ENCODE data around the gene RAP2A.

The RAP2A gene

GRCh38 chr13:97413694-97414093, 20.3 kb upstream of the RAP2A start:
- Histone ChIP-seq H3K27ac (replicated peaks) (no peak overlapping the region), H3K27me3 (ENCODE audit: insufficient read depth, poor library complexity, severe bottlenecking) (no peaks in the 10 kb centered on the region), H3K4me3 (replicated peaks; ENCODE audit: insufficient read depth, low read length) (no peak overlapping the region)
- TF ChIP-seq GABPA (IDR thresholded peaks at IDR 0.05; ENCODE audit: low read depth) = no peak
- TF ChIP-seq, protein P1, sequence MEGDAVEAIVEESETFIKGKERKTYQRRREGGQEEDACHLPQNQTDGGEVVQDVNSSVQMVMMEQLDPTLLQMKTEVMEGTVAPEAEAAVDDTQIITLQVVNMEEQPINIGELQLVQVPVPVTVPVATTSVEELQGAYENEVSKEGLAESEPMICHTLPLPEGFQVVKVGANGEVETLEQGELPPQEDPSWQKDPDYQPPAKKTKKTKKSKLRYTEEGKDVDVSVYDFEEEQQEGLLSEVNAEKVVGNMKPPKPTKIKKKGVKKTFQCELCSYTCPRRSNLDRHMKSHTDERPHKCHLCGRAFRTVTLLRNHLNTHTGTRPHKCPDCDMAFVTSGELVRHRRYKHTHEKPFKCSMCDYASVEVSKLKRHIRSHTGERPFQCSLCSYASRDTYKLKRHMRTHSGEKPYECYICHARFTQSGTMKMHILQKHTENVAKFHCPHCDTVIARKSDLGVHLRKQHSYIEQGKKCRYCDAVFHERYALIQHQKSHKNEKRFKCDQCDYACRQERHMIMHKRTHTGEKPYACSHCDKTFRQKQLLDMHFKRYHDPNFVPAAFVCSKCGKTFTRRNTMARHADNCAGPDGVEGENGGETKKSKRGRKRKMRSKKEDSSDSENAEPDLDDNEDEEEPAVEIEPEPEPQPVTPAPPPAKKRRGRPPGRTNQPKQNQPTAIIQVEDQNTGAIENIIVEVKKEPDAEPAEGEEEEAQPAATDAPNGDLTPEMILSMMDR (IDR thresholded peaks at IDR 0.05; ENCODE audit: insufficient read depth, low read length) = no peak
- no peak for TF ChIP-seq POLR2AphosphoS5 (IDR thresholded peaks at IDR 0.05; ENCODE audit: low read depth)
- TF ChIP-seq, protein P2, sequence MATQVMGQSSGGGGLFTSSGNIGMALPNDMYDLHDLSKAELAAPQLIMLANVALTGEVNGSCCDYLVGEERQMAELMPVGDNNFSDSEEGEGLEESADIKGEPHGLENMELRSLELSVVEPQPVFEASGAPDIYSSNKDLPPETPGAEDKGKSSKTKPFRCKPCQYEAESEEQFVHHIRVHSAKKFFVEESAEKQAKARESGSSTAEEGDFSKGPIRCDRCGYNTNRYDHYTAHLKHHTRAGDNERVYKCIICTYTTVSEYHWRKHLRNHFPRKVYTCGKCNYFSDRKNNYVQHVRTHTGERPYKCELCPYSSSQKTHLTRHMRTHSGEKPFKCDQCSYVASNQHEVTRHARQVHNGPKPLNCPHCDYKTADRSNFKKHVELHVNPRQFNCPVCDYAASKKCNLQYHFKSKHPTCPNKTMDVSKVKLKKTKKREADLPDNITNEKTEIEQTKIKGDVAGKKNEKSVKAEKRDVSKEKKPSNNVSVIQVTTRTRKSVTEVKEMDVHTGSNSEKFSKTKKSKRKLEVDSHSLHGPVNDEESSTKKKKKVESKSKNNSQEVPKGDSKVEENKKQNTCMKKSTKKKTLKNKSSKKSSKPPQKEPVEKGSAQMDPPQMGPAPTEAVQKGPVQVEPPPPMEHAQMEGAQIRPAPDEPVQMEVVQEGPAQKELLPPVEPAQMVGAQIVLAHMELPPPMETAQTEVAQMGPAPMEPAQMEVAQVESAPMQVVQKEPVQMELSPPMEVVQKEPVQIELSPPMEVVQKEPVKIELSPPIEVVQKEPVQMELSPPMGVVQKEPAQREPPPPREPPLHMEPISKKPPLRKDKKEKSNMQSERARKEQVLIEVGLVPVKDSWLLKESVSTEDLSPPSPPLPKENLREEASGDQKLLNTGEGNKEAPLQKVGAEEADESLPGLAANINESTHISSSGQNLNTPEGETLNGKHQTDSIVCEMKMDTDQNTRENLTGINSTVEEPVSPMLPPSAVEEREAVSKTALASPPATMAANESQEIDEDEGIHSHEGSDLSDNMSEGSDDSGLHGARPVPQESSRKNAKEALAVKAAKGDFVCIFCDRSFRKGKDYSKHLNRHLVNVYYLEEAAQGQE (IDR thresholded peaks at IDR 0.05; ENCODE audit: insufficient replicate concordance, low read depth) = no peak
- TF ChIP-seq SPI1 (IDR thresholded peaks at IDR 0.05; ENCODE audit: borderline replicate concordance, low read depth) = no peak
- no peak for DNase-seq (ENCODE audit: low read depth in 1 of 2, low spot score in 1 of 2)

DNA sequence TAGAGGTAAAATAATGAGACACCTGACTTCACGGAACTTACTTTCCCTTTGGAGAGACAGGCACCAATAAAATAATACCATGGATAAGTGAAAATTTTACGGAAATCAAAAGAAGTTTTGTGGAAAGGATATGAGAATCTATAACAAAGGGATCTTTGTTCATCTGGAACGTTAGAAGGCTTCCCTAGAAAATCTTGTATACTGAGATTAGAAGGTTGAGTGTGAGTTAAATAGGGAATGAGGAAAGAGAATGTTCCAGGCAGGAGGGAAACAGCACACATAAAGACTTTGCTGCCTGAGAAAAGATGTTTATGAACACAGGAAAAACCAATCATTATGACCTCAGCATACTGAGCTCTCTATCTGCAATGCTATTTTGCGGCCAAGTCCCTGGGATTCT, 19.6 kb upstream of the RAP2A start:
- DNase-seq (ENCODE audit: low read depth in 1 of 2, low spot score in 1 of 2) = no peak

GRCh38 chr13:97417698-97418097, 16.3 kb upstream of the RAP2A start:
- no peak overlapping the region for H3K27ac ChIP-seq (replicated peaks)
- no peak overlapping the region for H3K4me3 ChIP-seq (replicated peaks; ENCODE audit: insufficient read depth, low read length)
- TF ChIP-seq GABPA (IDR thresholded peaks at IDR 0.05; ENCODE audit: low read depth) = no peak
- TF ChIP-seq, protein P2 (IDR thresholded peaks at IDR 0.05; ENCODE audit: insufficient replicate concordance, low read depth) = no peak
- TF ChIP-seq, protein P1 (IDR thresholded peaks at IDR 0.05; ENCODE audit: insufficient read depth, low read length) = no peak
- TF ChIP-seq POLR2AphosphoS5 (IDR thresholded peaks at IDR 0.05; ENCODE audit: low read depth) = no peak
- no peak for TF ChIP-seq SPI1 (IDR thresholded peaks at IDR 0.05; ENCODE audit: borderline replicate concordance, low read depth)
- no peaks in the 10 kb centered on the region for H3K27me3 ChIP-seq (ENCODE audit: insufficient read depth, poor library complexity, severe bottlenecking)
- no peak for DNase-seq (ENCODE audit: low read depth in 1 of 2, low spot score in 1 of 2)

More for the DNA sequence above, 19.6 kb upstream of the RAP2A start:
- no peak overlapping the region for H3K27ac ChIP-seq (replicated peaks)
- H3K4me3 ChIP-seq (replicated peaks; ENCODE audit: insufficient read depth, low read length) = no peak overlapping the region
- TF ChIP-seq SPI1 (IDR thresholded peaks at IDR 0.05; ENCODE audit: borderline replicate concordance, low read depth) = no peak
- no peak for TF ChIP-seq POLR2AphosphoS5 (IDR thresholded peaks at IDR 0.05; ENCODE audit: low read depth)
- TF ChIP-seq, protein P2 (IDR thresholded peaks at IDR 0.05; ENCODE audit: insufficient replicate concordance, low read depth) = no peak
- TF ChIP-seq, protein P1 (IDR thresholded peaks at IDR 0.05; ENCODE audit: insufficient read depth, low read length) = no peak
- TF ChIP-seq GABPA (IDR thresholded peaks at IDR 0.05; ENCODE audit: low read depth) = no peak
- H3K27me3 ChIP-seq (ENCODE audit: insufficient read depth, poor library complexity, severe bottlenecking) = no peaks in the 10 kb centered on the region
